GM19438 (cell line): Measurements from ENCODE around the gene OR10W1.

Experiments
- ATAC-seq: cut with Tn5 transposase; IDR thresholded peaks from one replicate; pipeline ENCODE4 v1.9.1; 2021; ENCODE audit warnings: low read depth; ENCODE audit not compliant: unreplicated experiment

Gene OR10W1

DNA sequence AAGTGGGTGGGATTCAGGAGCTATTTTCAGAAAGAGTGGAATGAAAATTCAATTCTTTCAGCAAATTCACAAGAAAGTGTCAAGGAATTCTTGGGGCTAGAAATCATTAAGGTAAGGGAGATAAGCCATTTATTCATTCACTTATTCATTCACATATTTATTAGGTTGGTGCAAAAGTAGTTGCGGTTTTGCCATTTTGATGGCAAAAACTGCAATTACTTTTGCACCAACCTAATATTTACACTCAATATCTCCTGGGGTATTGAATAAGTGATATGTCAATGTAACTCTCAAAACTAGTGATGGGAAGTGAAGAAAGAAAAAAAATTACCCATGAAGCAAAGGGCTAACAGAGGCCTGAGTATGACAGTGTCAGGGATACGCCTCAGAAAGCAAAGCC lies at the start of gene OR10W1:
OR10W1 (minus strand) TSS at position 119 of the 400 bp plus-strand sequence. CDS start 402 bp downstream, outside the sequence.
- no peak for ATAC-seq

DNA sequence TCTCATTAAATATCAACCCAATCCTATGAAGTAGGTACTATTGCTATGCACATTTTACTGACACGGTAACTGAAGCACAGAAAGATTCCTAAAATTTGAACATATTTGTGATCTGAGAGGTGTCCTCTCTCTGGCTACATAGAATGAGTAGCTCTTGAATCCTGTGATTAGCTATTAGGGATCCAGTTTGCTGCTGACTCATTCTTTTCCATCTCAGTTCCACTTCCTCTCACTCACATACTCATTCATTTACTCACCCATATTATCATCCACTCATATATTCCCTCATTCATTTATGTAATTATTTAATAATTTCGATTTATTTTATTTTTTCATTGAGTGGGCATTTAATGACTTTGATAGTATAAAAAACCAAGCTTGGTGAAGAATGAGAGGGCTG lies 48.1 kb upstream of the OR10W1 start:
- ATAC-seq, result no peak

- ATAC-seq, result no peak
Observed at GRCh38 chr11:58301576-58301975, 33.5 kb upstream of the OR10W1 start.

- ATAC-seq, result no peak
Observed at GRCh38 chr11:58292017-58292416, 24.0 kb upstream of the OR10W1 start.

GRCh38 chr11:58289266-58289665 lies 21.2 kb upstream of the OR10W1 start:
- no peak for ATAC-seq

- peak; percentile 75 for ATAC-seq
Observed at GRCh38 chr11:58286249-58286648, 18.2 kb upstream of the OR10W1 start.

GRCh38 chr11:58285483-58286040 lies 17.5 kb upstream of the OR10W1 start:
- no peak for ATAC-seq

DNA sequence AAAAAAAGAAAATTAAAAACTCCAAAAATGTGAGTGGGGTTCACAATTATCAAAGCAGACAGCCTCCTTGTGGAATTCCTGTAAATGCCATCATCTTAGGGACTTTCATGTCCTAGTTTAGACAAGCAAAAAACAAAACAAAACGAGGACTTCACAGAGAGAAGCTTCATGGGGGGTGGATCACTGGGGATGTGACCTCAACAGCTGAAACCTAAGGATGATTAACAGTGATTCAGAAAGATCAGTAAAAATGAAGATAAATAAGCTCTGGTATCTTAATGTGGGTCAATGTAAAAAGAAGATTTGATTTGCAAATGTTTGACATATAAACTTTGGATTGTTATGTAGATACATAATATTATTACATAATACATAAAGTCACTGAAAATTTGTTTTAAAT lies 8.1 kb upstream of the OR10W1 start:
- ATAC-seq, result no peak

DNA sequence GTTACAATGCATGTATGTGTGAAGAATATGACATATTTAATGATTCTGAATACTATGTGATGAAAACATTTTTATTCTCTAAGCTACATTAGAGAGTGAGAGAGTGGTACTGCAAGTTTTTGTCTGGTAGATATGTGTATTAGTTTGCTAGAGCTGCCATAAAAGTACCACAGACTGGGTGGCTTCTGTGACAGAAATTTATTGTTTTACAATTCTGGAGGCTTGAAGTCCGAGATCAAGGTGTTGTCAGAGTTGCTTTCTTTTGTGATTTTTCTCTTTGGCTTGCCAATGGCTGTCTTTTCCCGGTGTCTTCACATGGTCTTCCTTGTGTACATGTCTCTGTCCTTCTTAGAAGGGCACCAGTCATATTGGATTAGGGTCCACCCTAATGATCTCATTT lies 6.9 kb upstream of the OR10W1 start:
- ATAC-seq, result no peak

DNA sequence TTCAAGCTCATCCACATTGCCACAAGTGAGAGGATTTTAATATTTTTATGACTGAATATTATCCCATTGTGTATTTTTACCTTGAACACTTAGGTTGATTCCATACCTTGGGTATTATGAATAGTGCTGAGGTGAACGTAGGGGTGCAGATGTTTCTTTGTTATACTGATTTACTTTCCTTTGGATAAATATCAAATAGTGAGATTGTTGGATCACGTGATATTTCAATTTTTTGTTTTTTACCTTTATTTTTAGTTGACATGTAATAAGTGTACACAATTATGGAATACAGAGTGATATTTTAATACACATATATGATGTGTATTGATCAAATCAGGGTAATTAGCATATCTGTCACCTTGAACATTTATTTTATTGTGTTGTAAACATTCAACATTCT lies 8.1 kb downstream of the OR10W1 start:
- ATAC-seq, result no peak

DNA sequence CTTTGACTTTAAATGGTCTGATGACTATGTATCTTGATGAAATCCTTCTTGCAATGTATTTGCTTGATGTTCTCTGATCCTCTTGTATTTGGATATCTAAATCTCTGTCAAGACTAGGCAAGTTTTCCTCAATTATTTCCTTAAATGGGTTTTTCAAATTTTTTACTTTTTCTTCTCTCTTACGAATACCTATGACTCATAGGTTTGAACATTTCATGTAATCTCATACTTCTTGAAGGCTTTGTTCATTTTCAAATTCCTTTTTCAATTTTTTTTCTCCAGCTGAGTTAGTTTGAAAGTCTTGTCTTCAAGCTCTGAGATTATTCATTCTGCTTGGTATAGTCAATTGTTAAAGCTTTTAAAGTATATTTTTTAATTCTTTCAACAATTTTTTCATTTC lies 13.1 kb downstream of the OR10W1 start:
- no peak for ATAC-seq

DNA sequence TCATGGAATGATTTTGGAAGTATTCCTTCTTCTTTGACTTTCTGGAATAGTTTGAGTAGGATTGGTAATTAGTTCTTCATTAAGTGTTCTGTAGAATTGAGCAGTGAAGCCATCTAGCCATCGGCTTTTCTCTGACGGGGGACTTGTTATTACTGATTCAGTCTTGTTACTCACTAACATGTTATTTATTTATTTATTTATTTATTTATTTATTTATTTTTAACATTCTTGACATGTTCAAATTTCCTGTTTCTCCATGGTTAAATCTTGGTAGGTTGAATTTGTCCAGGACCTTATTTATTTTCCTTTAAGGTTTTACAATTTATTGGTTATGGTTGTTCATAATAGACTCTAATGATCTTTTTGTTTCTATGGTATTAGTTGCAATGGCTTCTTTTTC lies 24.1 kb downstream of the OR10W1 start:
- no peak for ATAC-seq

GRCh38 chr11:58227956-58228615 lies 40.0 kb downstream of the OR10W1 start:
- no peak for ATAC-seq

DNA sequence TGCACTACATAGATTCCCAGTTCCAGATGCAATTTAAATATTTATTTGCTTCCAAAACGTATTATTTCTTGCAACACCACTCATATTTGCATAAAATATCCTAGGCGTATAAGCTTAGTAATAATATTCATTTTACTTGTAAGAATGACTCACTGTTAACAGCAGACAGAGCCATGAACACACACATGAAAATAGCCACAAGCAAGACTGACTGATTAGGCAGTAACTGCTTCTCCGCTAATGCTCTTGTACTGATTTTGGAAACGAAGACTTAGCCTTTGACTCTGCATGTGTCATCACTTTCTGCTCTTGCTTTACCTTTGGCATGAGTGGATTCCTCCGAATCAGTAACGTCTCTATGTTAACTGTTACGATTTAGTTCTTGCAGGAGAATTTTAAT lies 45.3 kb downstream of the OR10W1 start:
- no peak for ATAC-seq
